ENCODE results near the gene THAP9.

DNA sequence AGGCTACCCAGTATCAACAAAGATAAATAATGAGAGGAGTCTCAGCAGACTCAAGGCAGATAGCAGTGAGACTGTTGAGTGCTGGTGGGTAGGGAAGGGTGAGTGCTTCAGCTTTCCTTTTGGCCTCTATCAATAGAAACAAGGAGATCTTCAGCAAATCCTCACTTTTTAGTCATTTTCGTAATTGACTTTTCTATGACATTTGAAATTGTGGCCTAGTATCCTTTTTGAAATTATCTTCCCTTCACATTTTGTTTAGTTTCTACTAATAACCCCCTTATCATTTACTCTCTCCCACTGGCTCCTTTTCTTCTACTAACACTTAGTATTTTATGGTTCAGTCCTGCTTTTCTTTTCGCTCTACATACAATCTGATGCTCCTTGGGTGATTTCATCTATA is 65.2 kb downstream of the THAP9 start:
- TF ChIP-seq, protein P1, sequence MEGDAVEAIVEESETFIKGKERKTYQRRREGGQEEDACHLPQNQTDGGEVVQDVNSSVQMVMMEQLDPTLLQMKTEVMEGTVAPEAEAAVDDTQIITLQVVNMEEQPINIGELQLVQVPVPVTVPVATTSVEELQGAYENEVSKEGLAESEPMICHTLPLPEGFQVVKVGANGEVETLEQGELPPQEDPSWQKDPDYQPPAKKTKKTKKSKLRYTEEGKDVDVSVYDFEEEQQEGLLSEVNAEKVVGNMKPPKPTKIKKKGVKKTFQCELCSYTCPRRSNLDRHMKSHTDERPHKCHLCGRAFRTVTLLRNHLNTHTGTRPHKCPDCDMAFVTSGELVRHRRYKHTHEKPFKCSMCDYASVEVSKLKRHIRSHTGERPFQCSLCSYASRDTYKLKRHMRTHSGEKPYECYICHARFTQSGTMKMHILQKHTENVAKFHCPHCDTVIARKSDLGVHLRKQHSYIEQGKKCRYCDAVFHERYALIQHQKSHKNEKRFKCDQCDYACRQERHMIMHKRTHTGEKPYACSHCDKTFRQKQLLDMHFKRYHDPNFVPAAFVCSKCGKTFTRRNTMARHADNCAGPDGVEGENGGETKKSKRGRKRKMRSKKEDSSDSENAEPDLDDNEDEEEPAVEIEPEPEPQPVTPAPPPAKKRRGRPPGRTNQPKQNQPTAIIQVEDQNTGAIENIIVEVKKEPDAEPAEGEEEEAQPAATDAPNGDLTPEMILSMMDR (IDR thresholded peaks at IDR 0.05) = no peak
- no peak for TF ChIP-seq EP300 (IDR thresholded peaks at IDR 0.05)
